EL (cell line): ENCODE results near the gene PDE4A.
"Not testable (repeated sequence)": the region's sequence is repeated elsewhere in the genome, so short reads cannot be mapped to it uniquely, and the experiment has no call there.

Experiments
- DNase-seq: peaks from one replicate; pipeline ENCODE4 v3.0.0-alpha.2; 2016

PDE4A gene

DNA sequence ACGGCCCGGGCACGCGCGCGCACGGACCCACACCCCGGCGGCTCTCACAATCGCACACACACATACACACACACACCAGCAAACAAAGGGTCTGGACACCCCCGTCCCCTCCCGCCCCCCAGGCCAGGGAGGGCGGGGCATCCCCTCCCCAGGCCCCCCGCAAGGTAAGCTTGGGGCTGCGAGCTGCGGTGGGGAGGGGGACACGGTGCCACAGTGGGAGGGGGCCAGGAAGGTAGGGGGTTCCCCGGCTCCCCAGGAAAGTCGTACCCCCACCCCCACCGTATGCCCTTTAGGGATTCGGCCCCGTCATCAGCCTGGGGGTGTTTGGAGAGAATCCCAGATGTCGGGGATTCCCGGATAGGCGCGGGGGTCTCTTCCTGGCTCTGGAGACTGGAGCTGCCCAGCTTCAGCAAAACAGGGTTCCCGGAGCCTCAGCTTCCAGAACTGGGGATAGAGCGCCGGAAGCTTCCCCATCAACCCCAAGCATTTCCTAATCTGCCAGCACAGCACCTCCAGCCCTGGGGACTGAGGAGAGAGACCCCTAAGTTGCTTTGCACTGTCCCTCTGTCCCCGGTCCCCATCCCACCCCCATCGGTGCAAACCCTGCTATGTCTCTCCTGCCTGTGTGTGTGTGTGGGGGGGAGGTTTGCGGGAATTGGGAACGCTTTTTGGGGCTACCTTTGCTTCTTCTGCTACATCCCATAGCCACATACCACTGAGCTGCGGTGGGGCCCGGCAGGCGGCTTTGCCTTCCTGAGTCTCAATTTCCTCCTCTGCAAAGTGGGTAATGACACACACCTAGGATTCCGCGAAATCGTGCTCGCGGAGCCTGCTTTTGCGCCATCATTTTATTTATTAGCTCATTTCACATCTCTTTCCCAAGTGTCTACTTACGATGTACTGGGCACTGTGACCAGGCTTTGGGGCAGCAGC lies 15.2 kb upstream of the PDE4A start:
- no peak for DNase-seq

GRCh38 chr19:10406191-10406590 lies 14.1 kb upstream of the PDE4A start:
- no peak for DNase-seq

DNA sequence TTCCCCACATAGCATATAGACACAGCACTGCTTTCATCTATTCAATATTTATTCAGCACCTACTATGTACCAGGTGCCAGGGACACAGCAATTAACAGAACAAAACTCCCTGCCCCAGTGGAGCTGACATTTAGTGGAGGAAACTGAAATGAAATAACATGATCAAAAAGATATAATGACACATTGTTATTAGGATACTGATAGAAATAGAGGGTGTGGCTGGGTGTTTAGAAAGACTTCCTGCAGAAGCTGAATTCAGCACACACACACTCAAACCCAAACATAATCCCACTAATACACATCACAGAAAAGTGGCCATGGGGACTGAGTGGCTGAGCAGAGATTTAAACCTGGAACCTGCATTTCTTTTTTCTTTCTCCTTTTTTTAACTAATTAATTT lies 13.2 kb upstream of the PDE4A start:
- no peak for DNase-seq

- no peak for DNase-seq
Observed at GRCh38 chr19:10408511-10409283, 11.6 kb upstream of the PDE4A start.

DNA sequence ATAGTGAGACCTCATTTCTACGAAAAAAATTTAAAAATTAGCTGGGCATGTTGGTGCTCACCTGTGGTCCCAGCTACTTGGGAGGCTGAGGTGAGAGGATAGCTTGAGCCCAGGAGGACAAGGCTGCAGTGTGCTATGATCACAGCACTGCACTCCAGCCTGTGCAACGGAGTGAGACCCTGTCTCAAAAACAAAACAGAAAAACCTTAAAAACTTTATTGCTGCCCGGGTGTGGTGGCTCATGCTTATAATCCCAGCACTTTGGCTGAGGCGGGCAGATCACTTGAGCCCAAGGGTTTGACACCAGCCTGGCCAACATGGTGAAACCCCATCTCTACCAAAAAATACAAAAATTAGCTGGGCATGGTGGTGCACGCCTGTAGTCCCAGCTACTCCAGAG lies 9.1 kb upstream of the PDE4A start:
- DNase-seq = not testable (repeated sequence)

DNA sequence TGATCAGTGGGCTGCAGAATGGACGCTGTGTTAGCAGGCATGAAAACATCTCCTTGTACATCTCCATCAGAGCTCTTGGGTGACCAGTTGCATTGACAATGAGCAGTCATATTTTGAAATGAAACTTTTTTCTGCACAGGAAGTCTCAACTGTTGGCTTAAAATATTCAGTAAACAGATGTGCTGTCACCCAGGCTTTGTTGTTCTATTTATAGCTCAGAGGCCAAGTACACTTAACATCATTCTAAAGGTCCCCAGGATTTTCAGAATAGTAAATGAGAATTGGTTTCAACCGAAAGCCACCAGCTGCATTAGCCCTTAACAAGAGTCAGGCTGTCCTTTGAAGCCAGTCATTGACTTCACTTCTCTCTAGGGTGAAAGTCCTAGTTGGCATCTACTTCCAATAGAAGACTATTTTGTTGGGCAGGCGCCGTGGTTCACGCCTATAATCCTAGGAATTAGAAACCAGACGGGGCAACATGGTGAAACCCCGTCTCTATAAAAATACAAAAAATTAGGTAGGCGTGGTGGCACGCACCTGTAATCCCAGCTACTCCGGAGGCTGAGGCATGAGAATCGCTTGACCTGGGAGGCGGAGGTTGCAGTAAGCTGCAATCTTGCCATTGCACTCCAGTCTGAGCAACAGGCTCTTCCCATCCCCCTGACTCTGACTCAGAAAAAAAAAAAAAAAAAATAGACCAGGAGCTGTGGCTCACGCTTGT lies 7.9 kb upstream of the PDE4A start:
- DNase-seq = no peak

DNA sequence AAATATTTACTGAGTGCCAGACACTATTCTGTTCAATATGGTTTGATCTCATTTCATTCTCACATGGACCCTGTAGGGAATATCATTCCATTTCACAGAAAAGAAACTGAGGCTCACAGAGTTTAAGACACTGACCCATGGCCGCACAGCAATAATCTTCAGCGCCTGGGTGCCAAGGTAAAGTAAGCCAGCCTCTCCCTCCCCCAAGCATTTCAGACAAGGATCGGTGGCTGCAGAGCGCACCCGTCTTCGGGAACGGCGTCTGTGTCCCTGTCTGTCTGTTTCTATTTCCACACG lies 4.3 kb upstream of the PDE4A start:
- DNase-seq = no peak

GRCh38 chr19:10416380-10417257 lies 3.7 kb upstream of the PDE4A start:
- DNase-seq = peak; percentile 87

GRCh38 chr19:10417541-10418234 lies 2.6 kb upstream of the PDE4A start:
- DNase-seq = no peak

DNA sequence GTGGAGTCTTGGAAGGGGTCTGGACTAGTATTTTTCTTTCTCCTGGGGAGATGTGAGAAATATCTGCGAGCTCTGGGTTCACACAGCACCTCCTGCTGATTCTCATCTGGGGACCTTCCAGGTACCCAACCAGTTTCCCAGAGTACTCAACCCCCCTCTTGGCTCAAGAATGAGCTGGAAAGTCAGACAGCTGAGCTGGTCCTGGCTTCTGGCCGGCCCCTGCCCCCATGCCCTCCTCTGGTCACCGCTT lies 2.2 kb upstream of the PDE4A start:
- no peak for DNase-seq

- DNase-seq = no peak
Observed at GRCh38 chr19:10418485-10419199, 1.7 kb upstream of the PDE4A start.

DNA sequence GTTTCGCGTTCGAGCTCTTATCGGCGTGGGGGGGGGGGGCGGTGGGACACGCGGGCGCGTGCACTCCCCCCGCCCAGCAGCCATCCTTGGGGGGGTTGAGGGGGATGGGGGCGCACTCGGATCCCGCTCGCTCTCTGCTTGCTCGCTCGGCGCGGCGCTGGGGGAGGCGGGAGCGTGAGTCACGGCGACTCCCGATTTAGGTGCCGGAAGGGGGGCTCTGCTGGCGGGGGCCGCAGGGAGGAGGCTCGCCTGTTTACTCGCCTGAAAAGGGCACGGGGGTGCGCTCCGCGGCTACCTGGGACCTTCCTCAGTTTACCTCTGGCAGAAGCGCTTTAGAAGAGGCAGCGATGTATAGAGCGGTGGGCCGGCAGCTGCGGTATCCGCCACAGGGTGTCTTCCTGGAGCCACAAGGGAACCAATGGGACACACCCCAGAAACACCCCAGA lies 1.1 kb upstream of the PDE4A start:
- DNase-seq = no peak

DNA sequence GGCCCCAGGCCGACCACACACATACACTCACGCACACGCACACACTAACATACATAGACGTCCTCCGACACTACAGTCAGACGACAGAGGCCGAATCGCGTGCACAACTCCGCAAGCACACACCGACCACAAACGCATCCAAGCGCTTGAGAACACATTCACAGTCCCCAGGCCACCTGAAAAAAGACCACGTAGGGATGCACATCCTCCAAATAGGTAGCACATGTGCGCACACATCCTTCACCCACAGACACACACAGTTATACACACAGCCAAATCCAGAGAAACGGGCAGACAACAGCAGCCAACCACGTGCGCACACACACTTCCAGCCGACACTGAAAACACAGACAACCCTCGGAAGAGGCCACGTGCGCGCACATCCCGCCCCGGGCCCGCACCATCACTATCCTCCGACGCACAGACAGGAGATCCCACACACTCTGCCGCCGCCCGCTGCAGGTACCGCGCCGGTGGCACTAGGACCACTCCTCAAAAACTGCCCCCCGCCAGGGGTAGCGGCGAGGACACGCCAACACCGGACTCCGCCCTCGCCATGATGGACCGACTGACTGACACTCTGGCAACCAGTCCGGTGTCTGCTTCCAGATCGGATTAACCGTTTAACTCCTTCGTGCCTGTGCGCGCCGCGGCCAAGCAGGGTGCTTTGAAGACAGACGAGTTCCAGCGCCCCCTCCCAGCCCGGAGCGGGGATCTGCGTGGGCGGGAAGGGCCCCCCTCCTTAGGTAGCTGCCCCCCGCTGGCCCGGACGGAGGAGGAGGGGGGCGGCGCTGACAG lies 493 bp upstream of the PDE4A start:
- peak; percentile 65 for DNase-seq

- peak; percentile 5 for DNase-seq
Observed at GRCh38 chr19:10421240-10422045, 1.1 kb downstream of the PDE4A start.

DNA sequence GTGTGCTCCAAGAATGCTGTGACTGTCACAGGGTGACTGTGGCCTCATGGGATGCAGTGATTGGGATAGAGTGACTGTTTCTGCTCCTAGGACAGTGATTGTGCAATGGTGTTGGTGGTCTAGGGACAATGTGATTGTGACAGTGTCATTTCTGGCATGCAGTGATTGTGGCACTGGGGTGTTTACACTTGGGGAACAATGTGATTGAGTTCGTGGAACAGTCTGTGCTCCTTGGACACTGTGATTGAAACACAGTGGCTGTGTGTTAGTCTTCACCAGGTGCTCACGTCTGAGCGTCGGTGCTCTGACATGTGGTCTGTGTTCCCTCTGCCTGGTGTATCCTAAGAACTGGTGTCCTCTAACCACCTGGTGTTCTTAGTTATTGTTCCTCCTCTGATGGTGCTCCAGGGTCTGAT lies 1.7 kb downstream of the PDE4A start:
- DNase-seq = no peak

DNA sequence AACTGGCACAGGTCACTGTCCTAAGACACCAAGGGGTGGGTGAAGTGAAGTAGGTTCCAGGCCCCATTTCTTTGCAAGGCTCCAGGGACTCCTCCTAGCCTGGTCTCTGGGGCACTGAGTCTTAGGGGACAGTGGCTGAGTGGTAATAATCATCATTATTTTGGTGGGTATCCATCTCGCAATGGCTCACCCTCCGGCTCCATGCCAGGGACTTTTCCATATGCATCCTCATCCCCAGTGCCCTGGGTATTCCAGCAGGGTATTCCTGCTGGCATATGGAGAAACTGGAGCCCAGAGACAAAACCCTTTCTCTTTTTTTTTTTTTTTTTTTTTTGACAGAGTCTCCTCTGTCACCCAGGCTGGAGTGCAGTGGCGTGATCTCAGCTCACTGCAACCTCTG lies 2.5 kb downstream of the PDE4A start:
- no peak for DNase-seq

DNA sequence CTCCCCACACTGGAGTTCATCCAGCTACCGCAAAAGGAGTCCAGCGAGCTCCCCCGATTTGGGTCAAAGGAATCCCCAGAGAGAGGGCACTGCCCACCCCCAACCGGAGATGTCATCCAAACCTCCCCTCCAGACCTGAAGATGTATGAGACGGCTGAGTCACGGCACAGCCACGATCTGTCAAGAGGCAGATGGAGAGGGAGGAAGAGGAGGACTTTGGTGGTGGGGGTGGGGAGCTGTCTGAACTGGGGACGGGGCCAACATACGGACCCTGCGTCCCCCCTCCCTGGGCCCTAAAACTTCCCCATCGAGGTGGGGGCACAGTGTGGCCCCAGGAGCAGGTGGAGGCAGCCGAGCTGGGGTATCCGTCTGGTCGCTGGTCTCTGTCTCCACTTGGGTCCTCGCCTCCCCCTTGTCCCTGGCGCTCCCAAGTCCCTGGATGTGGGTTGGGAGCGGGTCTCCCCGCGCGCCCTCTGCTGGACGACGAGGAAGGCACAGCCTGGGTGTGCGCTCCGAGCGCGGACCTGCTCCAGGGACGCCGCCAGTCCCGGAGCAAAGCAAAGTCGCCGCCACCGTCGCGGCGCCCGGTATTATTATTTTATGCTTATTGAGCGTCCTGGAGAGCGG lies 3.8 kb downstream of the PDE4A start:
- peak; percentile 80 for DNase-seq

GRCh38 chr19:10427169-10427568 lies 6.8 kb downstream of the PDE4A start:
- DNase-seq = no peak

DNA sequence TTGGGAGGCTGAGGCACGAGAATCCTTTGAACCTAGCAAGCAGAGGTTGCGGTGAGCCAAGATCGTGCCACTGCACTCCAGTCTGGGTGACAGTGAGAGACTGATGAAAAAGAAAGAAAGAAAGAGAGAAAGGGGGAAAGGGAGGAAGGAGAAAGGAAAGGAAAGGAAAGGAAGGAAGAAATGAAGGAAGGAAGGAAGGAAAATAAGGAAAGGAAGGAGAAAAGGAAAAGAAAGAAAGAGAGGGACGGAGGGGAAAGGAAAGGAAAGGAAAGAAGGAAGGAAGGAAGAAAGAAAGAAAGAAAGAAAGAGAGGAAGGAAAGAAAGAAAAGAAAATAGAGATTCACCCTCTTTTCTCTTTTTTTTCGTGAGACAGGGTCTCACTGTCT lies 8.7 kb downstream of the PDE4A start:
- DNase-seq = no peak
